Uterus (tissue), 2 donors: Measurements from ENCODE around the gene HOXA13.

Experiments used
- CTCF ChIP-seq, 4 experiments: fragments of 200-600 bp in 2 of 4; fragments of 450-650 bp in 2 of 4; sonication (generic) in 2 of 4; IDR thresholded peaks; one replicate each; pipeline ENCODE4 v1.5.1; 2016 to 2019; ENCODE audit warnings: antibody characterized with exemption in 4 of 4, mild to moderate bottlenecking in 2 of 4, moderate library complexity in 1 of 4
- POLR2A ChIP-seq, 2 donors: fragments of 450-650 bp; IDR thresholded peaks; one replicate each; pipeline ENCODE4 v1.6.1; 2016; ENCODE audit warnings: antibody characterized with exemption in 2 of 2, mild to moderate bottlenecking in 1 of 2, moderate library complexity in 1 of 2

GRCh38 chr7:27172315-27172774, 27.5 kb downstream of the HOXA13 start:
- TF ChIP-seq CTCF (IDR thresholded peaks at IDR 0.05) = no peak
- no peak for TF ChIP-seq POLR2A (IDR thresholded peaks at IDR 0.05)
